ENCODE data around the gene IRF8. TPM values are rescaled to one million over a fixed set of nuclear protein-coding genes. Genes with fewer than 3 reads are reported as not detected.

IRF8 gene
- total RNA-seq, 1 donor from 2014 or later = 43.1 TPM

DNA sequence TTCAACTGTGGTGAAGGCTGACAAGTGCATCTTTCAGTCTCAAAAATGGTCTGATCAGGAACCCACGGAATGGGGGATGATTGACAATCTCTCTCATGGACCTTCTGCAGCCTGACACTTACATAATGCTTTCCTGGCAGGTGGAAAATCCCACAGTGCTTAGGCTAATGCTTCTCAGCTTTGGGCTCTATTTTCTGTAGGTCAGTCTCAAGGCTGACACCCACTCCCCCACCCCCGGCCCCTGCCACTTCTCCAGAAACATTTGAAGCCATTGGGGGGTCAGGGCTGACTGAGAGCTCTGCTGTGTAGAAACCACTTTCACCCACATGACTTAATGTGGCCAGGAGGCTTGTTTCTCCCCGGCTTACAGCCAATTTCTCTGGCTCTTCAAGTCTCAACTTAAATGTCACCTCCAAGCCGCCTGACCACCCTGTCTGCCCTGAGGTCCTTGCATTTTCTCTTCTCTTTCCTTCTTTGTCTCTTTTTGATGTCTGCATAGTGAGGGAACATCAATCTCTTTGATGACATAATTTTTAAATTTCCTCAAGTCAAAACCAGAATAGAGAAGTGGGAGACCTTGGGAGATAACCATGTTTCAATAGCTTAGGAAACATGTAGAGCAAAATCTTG lies 16.7 kb upstream of the IRF8 start:
- H3K4me1 ChIP-seq = no peaks in the 10 kb centered on the region
- ATAC-seq = no peak
- H3K36me3 ChIP-seq = no peaks in the 10 kb centered on the region
- TF ChIP-seq, protein P1, sequence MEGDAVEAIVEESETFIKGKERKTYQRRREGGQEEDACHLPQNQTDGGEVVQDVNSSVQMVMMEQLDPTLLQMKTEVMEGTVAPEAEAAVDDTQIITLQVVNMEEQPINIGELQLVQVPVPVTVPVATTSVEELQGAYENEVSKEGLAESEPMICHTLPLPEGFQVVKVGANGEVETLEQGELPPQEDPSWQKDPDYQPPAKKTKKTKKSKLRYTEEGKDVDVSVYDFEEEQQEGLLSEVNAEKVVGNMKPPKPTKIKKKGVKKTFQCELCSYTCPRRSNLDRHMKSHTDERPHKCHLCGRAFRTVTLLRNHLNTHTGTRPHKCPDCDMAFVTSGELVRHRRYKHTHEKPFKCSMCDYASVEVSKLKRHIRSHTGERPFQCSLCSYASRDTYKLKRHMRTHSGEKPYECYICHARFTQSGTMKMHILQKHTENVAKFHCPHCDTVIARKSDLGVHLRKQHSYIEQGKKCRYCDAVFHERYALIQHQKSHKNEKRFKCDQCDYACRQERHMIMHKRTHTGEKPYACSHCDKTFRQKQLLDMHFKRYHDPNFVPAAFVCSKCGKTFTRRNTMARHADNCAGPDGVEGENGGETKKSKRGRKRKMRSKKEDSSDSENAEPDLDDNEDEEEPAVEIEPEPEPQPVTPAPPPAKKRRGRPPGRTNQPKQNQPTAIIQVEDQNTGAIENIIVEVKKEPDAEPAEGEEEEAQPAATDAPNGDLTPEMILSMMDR (IDR thresholded peaks at IDR 0.05) = no peak
- H3K4me3 ChIP-seq = no peak overlapping the region
- peaks cover 17% of the 10 kb centered on the region for H3K27me3 ChIP-seq
- H3K27ac ChIP-seq = no peak overlapping the region
- no peaks in the 10 kb centered on the region for H3K9me3 ChIP-seq
- no peak for DNase-seq
- intact Hi-C loops (cut with DNase I) = no loop called here

DNA sequence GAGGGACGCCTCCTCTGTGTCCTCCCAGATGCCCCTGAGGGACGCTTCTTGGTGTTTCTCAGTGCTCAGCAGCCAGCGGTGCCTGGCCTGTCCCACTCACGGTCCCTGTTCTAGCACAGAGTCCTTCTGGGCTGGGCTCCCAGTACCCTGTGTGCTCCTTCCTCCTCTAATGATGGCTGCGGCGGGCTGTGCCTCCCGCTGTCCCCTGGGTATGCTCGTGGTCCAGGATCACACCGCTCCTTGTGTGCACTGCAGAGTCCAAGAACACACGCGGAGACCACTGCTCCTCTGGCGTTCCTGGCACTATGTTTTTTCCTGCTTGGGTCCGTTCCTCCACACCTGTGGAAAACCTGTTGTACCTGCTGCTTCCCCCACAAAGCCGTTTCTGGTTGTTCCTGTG lies 15.1 kb upstream of the IRF8 start:
- DNase-seq (no peak), ATAC-seq (no peak)
- Histone ChIP-seq H3K9me3 (no peaks in the 10 kb centered on the region), H3K4me3 (no peak overlapping the region), H3K27ac (no peak overlapping the region), H3K36me3 (no peaks in the 10 kb centered on the region), H3K4me1 (peaks cover 5% of the 10 kb centered on the region), H3K27me3 (peaks cover 18% of the 10 kb centered on the region)
- TF ChIP-seq, protein P1 (IDR thresholded peaks at IDR 0.05) = no peak
- intact Hi-C loops (cut with DNase I) = no loop called here

DNA sequence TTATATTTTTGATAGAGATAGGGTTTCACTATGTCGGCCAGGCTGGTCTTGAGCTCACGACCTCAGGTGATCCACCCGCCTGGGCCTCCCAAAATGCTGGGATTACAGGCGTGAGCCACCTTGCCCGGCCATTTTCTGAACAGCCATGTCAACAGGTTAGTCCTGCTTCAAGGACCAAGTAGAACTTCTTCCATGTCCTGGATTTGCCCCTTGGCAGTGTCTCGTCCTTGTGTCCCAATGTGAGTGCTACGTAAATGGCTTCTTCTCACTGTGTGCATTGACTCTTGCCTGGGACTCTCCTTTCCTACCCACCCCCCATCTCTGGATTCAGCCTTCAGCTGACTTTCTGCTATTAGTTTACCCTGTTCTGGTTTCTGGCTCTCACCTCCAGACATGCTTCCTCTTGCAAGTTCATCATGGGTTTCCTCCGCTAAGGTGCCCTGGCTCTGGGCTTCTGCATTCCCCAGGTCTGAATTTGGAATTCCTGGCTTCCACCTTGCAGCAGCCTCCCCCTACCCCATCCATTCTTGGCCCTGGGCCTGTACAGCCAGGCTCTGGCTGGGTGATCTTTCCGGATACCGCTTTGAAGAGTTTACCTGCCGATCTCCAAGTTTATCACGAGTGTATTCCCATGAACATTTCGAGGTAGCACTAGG lies 14.0 kb upstream of the IRF8 start:
- no peak overlapping the region for H3K27ac ChIP-seq
- intact Hi-C loops (cut with DNase I) = no loop called here
- H3K27me3 ChIP-seq = peaks cover 22% of the 10 kb centered on the region
- H3K4me3 ChIP-seq = no peak overlapping the region
- no peaks in the 10 kb centered on the region for H3K36me3 ChIP-seq
- peaks cover 11% of the 10 kb centered on the region for H3K4me1 ChIP-seq
- no peak for ATAC-seq
- DNase-seq = no peak
- no peaks in the 10 kb centered on the region for H3K9me3 ChIP-seq
- TF ChIP-seq, protein P1 (IDR thresholded peaks at IDR 0.05) = no peak

DNA sequence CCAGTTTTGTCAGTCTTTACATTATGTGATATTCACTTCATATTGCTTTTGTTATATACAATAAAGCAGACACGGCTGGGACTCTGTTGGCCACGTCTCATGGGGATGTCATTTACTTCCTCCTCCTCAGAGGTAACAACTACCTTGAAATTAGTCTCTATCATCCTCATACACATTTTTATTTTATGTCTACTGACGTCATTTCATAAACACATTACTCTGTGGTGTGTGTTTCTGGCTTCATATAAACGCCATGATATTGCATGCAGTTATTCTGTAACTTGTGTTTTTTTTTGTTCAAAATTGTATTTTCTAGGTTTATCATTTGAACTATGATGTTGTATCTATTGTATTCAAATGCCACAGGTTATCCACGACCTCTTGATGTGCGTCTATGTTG lies 13.4 kb upstream of the IRF8 start:
- H3K4me1 ChIP-seq = peaks cover 11% of the 10 kb centered on the region
- no peaks in the 10 kb centered on the region for H3K36me3 ChIP-seq
- ATAC-seq (no peak), DNase-seq (no peak)
- H3K4me3 ChIP-seq = no peak overlapping the region
- peaks cover 22% of the 10 kb centered on the region for H3K27me3 ChIP-seq
- intact Hi-C loops (cut with DNase I) = no loop called here
- H3K27ac ChIP-seq = no peak overlapping the region
- TF ChIP-seq, protein P1 (IDR thresholded peaks at IDR 0.05) = no peak
- H3K9me3 ChIP-seq = no peaks in the 10 kb centered on the region

DNA sequence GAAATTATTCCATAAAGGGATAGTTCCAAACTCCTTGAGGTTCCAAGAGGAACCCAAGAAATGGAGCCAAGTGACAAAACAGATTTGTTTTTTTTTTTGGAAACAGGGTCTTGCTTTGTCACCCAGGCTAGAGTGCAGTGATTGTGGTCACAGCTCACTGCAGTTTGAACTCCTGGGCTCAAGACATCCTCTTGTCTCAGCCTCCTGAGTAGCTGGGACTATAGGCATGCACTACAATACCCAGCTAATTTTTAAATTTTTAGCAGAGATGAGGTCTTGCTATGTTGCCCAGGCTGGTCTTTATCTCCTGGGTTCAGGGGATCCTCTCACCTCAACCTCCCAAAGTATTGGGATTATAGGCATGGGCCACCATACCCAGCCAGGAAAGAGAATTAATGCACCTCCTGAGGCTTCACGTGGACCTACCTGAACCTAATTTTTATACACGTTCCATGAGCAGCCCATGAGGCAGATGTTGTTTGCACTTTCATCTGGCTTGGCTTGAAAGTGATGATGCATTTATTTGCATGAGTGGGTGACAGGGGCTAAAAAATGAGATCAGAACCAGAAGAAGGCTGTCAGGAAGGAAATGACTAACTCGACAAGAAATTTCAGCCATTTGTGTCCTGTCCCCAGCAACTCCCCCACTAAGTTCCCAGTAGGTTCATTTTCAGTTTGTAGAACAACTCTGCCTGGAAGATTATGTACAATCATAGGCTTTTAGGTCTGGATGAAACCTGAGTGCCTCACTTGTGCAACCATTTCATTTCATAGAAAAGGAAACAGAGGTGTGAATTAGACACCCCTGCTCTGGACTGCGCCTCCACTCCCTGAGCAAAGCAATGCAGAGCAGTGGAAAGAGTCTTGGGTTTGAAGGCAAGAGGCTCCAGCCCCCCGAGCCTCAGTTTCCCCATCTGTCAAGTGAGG lies 10.3 kb upstream of the IRF8 start:
- peaks cover 11% of the 10 kb centered on the region for H3K4me1 ChIP-seq
- H3K27me3 ChIP-seq = peaks cover 22% of the 10 kb centered on the region
- ATAC-seq (peak; percentile 58), DNase-seq (no peak)
- H3K9me3 ChIP-seq = no peaks in the 10 kb centered on the region
- H3K27ac ChIP-seq = no peak overlapping the region
- H3K36me3 ChIP-seq = no peaks in the 10 kb centered on the region
- intact Hi-C loops (cut with DNase I) = no loop called here
- no peak overlapping the region for H3K4me3 ChIP-seq
- TF ChIP-seq, protein P1 (IDR thresholded peaks at IDR 0.05) = no peak

Measured in upper lobe of right lung (tissue), 1 donor.